ENCODE measurements around the gene SMG6.

The SMG6 gene

DNA sequence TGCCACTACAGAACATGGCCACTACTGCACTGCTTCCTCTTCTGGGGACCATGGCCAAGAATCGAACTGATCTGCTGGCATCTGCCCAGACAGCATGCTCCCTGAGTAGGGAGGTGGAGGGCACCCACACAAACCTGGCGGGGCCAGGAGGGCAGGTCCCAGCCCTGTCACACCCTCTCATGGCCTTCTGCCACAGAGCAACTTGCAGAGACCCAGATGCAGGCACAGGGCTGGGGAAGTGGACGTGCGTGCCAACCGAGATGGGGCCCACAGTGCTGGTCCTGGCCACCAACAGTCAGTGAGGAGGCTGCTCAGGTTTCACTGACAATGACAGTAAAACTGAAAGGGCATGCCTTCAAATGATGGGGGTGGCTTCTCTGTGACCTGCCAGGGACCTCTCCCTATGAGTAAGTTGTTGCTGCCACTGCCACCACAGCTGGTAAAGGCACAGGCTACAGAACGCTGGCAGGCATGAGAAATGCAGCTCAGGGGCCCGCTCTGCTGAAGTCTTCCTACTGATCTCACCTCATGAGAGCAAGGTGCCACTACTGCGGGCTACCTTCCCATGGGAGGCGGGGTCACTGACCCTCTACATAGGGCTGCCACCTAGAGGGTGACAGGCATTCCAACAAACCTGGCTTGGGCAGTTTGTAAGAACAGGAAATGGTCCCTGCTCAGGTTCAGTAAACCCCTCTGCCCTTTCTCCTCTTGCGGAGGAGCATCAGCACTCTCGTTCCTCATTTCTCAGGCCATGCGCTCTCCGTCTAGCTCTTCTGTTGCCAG is 233.2 kb downstream of the SMG6 start:
- DNase-seq, result no peak

DNA sequence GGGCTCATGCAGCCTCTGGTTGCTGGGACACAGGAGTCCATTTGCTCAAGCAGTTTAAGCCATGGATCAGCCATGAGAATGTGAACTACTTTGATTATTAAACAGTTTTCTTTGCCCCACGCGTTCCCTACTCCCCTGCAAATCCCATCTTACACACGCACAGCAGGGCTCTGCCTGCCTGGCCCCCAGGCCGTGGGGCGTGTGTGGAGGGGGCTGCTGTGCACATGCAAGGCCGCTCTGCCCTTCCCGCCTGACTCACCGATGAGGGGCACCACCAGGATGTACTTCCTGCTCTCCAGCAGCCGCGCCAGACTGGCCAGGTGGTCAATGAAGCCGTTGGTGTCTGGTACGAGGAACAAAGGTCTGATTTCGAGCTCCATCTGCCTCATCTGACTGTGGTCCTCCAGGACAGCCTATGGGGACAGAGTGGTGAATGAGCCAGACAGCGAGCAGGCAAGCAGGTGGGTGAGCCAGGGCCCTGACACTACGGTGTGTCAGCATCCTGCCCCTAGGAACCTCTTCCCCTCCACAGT is 235.0 kb downstream of the SMG6 start:
- DNase-seq, result no peak

DNA sequence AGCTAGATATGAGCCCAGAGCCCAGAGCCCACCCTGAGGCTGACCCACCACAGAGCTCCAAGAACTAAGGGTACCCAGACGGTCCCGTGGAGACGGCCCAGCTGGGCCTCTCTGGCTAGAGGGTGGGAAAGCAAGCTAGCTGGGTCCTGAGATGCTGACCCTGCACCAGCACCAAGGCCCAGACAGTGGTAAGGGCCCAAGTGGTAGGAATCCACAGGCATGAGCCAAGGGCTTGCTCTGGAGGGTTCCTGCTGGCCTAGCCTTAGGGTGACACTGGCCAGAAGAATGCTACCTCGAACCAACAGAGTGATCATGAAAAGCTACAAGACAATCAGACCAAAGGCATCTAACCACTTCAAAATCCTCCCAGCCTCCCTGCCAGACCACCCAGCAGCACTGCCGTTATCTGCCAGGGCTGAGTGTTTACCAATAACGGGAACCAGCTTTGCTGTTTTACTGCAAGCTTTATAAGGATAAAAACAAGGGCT is 235.5 kb downstream of the SMG6 start:
- DNase-seq, result no peak

DNA sequence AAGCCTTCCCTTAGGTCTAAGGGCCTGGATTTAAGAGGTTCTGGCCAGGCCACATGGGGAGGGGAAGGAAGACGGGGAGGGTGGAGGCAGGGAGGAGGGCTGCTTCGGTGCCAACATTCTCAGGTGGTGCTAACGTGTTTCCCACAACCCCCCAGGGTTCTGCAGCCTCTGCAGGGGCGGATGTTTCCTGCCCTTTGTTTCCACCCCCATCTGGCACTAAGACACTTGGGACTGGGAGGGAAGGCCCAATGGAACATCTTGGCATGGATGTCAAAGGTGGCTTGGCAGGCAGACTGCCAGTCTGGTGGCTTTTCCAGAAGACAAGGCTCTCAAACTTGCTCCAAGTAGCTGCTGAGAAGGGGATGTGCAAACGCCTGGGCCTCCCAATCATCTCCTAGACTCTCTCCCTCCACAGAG is 236.0 kb downstream of the SMG6 start:
- no peak for DNase-seq

DNA sequence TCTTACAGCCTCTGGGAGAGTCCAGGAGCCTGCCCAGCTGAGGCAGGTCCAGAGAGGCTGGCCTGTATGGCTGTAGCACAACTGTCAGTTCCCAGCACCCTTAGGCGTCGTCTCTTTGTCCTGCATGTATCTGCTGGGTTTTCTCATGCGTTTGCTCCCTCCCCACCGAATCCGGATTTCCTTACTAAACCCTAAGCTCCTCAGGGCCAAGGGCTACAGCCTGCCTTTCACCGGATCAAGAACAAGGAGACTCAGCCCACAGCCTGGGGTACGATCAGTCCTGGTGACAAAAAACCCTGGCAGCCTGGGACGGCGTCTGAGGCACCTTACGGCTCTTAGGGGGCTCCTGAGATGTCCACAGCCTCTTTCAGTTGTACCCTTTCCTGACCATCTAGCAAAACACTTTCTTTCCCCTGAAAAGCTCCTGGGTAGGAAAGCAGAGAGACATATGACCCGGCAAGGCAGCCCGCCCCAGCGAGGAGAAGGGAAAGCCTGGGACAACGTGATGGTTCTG is 236.5 kb downstream of the SMG6 start:
- no peak for DNase-seq

DNA sequence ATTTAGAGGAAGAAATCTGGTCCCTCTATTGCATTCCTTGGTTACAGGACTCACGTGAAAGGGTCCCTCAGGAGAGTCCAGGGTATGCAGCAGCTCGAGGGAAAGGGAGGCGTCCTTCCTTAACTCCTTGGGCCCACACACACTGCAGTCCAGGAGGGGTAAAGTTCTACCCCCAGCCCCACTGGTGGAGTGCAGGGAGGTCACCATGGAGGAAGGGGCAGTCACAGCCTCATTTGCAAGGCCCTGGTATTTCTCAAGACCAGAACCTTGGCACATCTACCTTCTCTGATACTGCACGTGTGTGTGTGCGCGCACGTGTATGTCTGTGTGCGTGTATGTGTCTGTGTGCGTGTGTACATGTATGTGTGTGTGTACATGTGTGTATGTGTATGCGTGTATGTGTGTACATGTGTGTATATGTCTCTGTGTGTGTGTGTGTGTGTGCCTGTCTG is 237.6 kb downstream of the SMG6 start:
- no peak for DNase-seq

DNA sequence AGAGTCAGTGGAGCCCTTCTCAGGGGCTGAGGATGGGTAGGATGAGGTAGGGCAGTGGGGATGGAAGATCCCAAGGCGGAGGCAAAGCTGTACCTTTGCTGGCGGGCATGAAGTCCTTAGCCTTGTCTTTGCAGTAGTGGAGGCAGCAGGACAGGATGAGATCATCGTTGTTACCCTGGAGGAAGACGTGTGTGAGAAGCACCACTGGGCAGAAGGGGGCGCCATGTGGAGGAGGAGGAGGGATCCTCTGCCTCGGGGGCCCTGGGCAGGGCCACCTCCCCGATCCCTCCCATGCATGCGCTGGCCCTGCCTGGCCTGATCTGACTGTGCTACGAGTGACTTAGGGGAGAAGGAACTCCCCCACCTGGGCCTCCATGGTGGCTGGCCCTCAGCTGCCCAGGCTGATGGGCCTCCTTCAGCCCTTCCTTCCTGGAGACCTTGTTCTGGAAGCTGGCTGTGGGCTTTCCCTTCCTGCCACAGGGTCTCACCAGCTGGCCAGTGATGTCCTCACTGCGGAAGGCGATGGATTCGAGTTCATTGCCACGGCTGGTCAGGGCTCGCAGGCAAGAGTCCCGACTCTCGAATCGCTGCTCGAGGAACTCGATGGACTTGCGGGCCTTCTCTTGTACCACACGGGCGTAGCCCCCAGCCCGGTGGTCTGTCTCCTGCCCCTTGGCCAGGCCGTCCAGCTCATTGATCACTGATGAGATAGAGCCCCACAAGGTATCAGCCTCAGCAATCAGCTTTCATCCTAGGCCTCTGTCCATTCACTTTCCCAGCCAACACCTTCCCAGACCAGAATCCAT is 238.4 kb downstream of the SMG6 start:
- no peak for DNase-seq

DNA sequence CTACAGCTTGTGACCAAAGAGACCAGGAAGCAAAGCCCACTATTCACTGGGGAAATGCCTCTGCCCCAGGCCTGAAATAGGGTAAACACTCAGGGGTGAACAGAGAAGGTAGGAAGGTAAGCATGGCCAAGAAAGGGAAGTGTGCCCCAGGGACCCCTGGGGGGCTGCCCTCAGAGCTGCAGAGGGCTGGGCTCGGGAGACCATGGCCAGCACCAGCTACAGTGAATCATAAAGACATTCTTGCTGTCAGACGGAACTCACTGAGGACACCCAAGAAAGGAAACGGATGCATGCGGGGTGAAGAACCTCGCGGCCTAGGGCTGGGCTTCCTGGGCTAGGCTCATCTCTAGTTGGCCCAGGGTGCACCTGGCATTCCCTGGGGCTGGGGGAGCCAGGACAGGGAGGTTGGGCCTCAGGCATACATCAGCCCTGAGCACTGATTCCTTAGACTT is 239.0 kb downstream of the SMG6 start:
- DNase-seq, result no peak

DNA sequence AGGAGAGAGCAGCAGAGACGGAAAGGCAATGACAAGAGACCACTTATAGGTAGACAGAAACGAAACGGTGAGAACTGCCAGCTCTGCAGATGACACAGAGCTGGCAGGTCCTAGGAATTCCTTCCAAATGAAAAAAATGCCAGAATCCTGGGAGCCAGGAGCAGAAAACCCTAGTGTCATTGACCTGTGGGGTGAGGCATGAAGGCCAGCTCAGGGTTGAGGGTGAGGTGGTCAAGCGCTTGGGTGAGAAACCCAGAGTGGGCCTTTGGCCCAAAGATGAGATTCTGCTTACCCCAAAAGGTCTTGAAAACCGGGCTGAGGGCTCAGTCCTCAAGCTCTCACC is 239.5 kb downstream of the SMG6 start:
- no peak for DNase-seq

DNA sequence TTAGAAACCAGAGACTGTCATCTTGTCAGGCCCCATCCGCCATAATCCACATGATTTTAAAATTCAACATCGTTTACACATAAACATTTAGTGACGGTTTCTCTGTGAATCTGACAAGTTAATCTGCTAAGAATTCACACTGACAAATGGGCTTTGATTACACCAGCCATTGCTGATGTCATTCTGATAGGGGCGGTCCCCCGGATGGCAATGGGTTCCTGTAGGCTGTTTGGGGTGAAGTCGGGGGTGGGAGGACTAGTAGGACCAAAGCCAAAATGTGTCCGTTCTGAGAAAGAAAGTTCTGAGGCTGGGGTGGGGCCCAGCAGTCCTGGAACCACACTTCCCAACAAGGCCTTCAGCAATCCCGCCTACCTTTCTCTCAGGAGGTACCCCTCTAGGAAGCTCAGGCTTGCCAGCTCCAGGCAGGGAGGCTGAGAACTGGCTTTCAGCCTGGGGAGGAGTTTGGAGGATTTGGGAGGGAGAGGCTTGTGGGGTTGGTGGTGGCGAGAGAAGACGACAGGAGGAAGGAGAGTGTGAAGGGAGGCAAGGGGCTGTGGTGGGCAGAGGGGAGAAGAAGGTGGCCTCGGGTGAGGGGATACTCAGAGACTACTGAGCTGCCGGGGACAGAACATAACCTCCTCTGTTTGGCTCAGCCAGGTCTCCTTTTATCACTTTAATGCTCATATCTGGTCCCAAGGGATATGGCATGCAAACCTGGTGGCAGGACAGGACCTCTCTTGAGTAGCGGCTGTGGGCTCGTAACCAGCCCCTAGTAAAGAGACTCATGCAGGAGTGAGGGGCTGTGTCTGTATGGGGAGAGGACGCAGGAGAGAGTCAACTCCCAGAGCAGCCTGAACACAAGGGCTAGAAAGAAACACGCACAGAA is 240.1 kb downstream of the SMG6 start:
- DNase-seq, result no peak

DNA sequence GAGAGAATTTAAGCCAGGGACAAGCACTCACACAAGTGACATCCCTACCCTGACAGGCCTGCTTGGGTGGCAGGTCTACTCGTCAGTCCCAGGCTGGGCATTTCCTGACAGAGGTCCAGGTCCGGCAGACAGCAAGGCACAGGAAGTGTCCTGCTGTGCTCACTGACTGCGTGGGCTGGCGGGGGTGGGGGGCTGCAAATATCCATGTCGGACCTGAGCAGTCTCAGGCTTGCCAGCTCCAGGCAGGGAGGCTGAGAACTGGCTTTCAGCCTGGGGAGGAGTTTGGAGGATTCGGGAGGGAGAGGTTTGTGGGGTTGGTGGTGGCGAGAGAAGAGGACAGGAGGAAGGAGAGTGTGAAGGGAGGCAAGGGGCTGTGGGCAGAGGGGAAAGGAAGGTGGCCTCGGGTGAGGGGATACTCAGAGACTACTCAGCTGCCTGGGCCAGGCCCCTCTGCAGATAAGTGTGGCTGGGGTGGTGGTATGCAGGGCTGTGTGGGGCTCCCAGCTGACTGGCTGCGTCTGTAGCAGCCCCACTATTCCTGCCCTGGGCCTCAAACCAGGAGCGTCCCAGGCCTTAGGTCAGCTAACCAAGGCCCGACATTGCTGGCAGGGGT is 240.9 kb downstream of the SMG6 start:
- DNase-seq, result no peak

DNA sequence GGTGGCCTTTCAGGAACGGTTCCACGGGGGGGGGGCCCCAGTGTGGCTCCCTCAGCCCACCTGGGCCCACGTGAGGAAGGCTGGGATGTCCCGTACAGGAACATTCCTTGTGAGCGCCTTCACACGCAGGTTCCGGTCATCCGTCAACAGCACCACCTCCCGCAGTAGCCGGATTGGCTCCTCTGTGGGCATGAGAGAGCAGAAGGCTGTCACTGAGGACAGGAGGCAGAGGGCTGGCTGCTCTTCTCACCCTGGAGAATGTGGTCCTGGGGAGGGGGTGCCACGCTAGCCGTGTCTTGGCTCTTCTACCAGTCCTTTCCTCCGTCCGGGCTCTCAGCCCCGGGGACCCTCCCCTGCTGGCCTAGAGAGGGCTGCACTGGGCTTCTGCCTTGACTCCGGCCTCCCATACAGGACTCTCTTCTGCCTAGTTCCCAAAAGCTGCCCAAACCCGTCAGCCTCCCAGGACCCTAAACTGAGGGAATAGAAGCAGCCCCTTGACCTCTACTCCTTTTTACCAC is 242.1 kb downstream of the SMG6 start:
- DNase-seq, result no peak

DNA sequence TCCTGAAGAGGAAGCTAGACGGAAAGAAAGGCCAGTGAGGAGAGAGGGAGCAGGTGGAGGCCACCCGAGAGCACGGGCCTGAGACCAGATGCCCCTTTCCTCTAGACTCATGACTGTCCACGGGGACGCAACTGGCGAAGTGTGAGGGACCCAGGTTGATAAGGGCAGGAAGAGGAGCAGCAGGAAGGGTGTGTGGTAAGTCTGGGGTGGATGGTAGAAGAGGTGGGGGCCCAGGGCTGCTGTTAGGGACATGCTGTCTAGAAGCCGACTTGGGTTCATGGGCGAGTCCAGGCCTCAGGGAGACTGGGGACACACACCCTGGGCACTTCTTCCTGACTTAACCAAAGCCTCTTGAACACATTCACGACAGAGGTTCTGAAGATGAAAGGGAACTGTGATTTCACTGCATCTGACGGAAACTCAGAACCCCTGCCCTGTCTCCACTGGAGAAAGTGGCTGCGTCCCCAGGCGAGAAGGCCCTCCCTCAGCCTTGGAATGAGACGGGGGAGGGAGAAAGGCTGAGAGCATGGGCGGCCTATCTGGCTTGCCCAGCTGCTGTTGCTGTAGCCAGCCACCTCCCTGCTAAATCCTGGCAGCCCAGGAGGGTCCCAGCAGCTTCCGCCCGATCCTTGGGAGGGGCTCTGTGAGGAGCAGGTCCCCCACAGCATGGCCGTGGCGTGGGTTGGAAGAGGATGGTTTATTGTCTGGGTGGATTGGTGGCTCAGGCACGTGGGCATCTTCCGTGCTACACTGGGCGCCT is 242.7 kb downstream of the SMG6 start:
- DNase-seq, result no peak

DNA sequence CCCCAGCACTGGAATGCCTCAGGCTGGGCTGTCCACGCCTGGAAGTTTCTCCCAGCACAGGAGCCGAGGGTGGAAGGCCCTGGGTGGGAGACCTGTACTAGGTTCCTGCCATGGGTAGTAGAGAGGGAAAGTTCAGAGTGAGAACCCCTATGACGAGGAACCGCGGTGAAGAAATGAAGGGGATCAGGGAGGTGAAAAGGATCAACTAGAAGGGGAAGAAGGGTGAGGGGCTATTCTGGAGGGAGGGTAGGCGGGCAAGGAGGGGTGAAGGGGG is 243.3 kb downstream of the SMG6 start:
- DNase-seq, result no peak

DNA sequence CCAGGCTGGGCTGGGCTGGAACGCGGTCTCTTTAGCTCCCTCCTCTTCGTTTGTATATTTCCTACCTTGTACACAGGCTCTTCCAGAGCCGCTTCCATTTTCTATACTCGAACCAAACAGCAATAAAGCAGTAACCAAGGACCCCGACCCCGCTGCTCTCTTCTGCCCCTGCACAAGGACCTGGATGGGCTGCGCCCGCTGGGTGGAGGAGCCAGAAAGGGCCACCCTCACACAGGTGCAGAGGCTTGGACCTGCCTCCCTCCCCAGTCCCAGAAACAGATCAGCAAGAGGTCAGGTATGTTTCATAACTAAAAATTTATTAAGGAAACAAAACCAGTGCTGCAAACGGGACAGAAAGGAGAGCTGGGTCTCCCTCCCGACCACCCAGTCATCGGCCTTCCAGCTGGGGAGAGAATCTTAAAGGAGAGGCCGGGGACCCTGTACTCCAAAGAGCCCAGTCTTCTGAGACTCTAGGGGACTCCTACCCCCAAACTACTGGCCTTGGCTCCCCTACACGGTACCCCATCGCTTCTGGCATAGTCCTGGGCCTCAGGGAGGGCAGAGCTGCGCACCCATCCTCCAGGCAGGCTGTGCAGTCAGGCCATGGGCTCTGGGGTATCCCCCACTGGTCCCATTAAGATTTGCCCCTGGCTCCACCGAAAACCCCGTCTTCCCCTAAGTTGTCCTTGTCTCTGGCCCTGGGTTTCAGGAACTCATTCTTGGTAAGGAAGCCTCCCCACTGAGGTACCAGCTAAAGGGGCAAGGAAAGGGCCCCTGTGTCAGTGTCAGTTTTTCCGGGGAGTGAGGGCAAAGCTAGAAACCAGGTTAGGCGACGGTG is 243.8 kb downstream of the SMG6 start:
- no peak for DNase-seq

DNA sequence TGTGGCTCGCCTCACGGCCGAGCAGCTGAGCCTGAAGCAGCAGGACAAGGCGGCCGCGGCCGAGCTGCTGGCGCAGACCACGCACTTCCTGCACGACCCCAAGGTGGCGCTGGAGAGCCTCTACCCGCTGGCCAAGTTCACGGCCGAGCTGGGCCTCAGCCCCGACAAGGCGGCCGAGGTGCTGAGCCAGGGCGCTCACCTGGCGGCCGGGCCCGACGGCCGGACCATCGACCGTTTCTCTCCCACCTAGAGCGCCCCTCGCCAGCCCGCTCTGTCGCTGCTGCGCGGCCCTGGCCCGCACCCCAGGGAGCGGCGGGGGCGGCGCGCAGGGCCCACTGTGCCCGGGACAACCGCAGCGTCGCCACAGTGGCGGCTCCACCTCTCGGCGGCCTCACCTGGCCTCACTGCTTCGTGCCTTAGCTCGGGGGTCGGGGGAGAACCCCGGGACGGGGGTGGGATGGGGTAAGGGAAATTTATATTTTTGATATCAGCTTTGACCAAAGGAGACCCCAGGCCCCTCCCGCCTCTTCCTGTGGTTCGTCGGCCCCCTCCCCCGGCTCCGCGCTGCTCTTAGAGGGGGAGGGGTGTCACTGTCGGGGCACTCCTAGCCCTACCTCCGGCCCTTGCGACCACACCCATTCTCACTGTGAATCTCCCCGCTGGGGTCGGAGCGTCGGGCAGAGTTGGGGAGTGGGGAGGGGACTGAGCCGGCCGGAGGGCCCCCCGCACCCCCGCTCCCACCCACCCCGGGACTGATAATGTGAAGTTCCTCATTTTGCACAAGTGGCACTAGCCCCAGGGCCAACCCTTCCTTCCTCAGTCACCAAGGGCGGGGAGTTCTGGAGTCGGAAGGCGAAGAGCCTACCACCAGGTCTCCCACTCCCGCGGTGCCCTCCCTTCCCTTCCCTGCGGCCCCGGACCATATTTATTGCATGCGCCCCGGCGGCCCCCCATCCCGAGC is 244.7 kb downstream of the SMG6 start:
- DNase-seq, result no peak

DNA sequence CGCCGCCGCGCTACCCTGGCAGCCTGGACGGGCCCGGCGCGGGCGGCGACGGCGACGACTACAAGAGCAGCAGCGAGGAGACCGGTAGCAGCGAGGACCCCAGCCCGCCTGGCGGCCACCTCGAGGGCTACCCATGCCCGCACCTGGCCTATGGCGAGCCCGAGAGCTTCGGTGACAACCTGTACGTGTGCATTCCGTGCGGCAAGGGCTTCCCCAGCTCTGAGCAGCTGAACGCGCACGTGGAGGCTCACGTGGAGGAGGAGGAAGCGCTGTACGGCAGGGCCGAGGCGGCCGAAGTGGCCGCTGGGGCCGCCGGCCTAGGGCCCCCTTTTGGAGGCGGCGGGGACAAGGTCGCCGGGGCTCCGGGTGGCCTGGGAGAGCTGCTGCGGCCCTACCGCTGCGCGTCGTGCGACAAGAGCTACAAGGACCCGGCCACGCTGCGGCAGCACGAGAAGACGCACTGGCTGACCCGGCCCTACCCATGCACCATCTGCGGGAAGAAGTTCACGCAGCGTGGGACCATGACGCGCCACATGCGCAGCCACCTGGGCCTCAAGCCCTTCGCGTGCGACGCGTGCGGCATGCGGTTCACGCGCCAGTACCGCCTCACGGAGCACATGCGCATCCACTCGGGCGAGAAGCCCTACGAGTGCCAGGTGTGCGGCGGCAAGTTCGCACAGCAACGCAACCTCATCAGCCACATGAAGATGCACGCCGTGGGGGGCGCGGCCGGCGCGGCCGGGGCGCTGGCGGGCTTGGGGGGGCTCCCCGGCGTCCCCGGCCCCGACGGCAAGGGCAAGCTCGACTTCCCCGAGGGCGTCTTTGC is 245.6 kb downstream of the SMG6 start:
- DNase-seq, result no peak

DNA sequence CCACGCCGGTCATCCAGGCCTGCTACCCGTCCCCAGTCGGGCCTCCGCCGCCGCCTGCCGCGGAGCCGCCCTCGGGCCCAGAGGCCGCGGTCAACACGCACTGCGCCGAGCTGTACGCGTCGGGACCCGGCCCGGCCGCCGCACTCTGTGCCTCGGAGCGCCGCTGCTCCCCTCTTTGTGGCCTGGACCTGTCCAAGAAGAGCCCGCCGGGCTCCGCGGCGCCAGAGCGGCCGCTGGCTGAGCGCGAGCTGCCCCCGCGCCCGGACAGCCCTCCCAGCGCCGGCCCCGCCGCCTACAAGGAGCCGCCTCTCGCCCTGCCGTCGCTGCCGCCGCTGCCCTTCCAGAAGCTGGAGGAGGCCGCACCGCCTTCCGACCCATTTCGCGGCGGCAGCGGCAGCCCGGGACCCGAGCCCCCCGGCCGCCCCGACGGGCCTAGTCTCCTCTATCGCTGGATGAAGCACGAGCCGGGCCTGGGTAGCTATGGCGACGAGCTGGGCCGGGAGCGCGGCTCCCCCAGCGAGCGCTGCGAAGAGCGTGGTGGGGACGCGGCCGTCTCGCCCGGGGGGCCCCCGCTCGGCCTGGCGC is 246.3 kb downstream of the SMG6 start:
- DNase-seq, result no peak

All from NCI-H1092 (cell line).